ENCODE measurements around the gene KLF13. TPM values are rescaled to one million over a fixed set of nuclear protein-coding genes. Genes with fewer than 3 reads are reported as not detected.
A peak's percentile ranks its signal among the peaks of the same experiment; 100 is the strongest.

Gene KLF13
- total RNA-seq, 2 donors from 2014 or later: 184 to 226 TPM

DNA sequence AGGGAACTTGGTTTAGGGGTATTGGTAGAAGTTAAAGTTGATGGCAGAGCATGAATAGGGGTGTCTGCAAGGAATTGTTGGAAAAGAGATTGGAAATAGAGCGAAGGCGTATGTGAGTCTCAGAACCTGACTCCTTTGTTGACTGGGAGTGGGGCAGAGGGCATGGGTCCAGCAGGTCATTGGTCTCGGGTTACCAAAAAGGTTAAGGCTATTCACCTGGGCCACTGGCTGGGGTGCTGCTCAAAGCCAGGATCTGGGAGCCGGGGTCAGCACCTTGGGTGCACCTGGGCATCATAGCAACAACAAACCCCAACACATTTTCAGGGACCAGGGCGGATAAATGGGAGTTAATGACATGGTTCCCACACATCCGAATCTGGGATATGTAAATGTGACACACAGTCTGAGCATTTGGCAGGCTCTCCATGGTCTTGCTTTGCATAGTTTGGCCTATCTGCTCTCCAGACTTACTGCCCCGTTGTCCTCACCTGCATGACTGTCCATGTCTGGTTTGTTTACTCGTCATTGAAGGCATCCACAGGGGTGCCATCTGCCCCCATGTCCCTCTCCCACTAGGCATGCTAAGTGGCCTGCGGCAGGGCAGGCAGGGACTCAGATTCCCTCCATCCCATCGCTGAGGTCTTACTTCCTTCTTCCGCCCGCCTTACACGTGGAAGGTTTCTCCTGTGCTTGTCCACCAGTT, 10.1 kb downstream of the KLF13 start:
- Mint-ChIP-seq H3K27me3 (no peaks in the 10 kb centered on the region), H3K4me3 (peak overlapping the region; percentile 71), H3K27ac (peak overlapping the region; percentile 93), H3K4me1 (peaks cover 67% of the 10 kb centered on the region), H3K36me3 (ENCODE audit: low read depth) (peaks cover 5% of the 10 kb centered on the region)
- H3K9me3 ChIP-seq (ENCODE audit: control insufficient read depth, low read length, poor library complexity, severe bottlenecking): no peaks in the 10 kb centered on the region
- ATAC-seq (no peak), DNase-seq (no peak)

DNA sequence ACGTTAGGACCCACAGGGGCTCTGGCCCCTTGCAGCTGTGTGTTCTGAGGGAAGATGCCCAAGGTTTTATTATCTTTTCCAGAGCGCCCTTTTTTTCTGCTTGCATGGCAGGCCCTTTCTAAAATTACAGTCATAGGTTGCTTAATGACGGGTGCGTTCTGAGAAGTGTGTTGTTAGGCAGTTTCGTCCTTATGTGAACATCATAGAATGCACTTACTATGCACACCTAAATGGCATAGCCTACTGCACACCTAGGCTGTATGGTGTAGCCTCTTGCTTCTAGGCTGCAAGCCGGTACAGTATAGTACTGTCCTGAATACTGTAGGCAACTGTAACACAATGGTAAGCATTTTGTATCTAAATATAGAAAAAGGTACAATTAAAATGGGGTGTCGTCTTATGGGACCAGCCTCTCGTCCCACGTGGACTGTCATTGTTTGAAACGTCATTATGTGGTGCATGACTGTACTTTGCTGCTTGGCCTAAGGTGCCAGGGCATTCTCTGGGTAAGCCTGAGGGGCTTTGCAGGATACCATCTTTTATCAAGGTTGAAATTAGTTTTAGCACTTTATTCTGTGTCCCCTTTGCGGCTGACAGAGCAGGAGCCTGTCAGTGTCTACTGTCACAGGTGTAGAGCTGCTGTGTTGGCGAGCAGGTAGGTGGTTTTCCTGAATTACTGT, 10.9 kb downstream of the KLF13 start:
- H3K27me3 Mint-ChIP-seq: no peaks in the 10 kb centered on the region
- H3K4me3 Mint-ChIP-seq: peak overlapping the region; percentile 87
- ATAC-seq (no peak), DNase-seq (no peak)
- H3K9me3 ChIP-seq (ENCODE audit: control insufficient read depth, low read length, poor library complexity, severe bottlenecking): no peaks in the 10 kb centered on the region
- H3K27ac Mint-ChIP-seq: peak overlapping the region; percentile 99
- peaks cover 67% of the 10 kb centered on the region for H3K4me1 Mint-ChIP-seq
- peaks cover 3% of the 10 kb centered on the region for H3K36me3 Mint-ChIP-seq (ENCODE audit: low read depth)

DNA sequence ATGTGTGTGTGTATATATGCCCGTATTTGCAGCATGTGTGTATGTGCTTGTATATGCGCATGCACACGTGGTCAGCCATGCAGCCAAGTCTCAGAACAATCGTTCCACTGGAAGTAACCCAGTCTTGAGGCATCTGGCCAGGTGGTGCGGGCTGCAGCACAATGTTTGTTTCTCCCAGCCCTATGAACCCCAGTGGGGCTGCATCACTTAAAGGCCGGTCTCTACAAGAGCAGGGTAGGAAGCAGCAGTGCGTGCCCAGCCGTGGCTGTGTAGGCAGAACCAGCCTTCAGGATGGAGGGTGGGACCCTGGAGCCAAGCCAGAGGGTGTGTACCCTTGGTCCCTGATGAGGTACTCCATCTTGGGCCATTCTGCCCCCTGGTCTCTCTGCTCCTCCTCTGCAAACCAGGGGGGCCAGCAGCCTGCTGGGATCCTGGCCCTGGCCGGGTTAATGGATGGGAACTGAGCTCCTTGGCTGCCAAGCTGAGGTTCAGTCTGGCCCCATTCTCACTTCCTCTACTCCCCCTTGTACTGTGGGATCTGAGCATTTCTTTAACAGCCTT, 11.8 kb downstream of the KLF13 start:
- no peaks in the 10 kb centered on the region for H3K27me3 Mint-ChIP-seq
- H3K27ac Mint-ChIP-seq: peak overlapping the region; percentile 99
- H3K9me3 ChIP-seq (ENCODE audit: control insufficient read depth, low read length, poor library complexity, severe bottlenecking): no peaks in the 10 kb centered on the region
- peaks cover 73% of the 10 kb centered on the region for H3K4me1 Mint-ChIP-seq
- H3K4me3 Mint-ChIP-seq: peak overlapping the region; percentile 87
- peak; percentile 9 for ATAC-seq
- DNase-seq: no peak
- H3K36me3 Mint-ChIP-seq (ENCODE audit: low read depth): peaks cover 3% of the 10 kb centered on the region

DNA sequence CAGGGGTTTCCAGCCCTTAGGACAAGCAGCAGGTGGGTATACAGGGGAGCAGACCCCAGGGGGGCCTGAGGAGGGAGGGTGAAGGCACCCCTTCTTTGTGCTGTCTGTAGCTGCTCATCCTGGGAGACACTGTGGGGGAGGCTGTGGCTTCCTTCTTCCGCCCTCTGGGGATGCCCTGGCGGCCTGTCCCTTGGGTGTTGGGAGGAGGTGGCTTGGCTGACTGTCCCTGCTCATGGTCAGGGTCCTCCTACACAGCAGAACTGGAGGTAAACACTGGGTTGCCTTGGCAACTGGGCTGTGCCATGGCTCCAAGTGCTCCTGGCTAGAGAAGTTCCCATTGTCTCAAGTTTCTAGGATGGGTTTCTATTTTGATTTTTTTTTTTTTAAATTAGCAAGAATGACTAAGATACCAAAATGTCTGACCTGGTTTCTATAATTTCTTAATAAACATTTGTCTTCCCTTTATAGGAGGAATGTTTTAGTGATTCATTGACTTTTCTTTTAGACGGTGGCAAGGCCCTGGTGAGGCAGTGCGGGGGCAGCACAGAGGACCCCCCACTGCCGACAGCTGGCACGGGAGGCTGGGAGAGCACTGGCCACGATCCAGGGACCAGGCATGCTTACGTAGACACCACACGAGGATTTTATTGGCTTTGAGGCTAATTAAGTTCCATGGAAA, 12.4 kb downstream of the KLF13 start:
- Mint-ChIP-seq H3K4me3 (peak overlapping the region; percentile 87), H3K4me1 (peaks cover 79% of the 10 kb centered on the region), H3K27me3 (no peaks in the 10 kb centered on the region), H3K27ac (peak overlapping the region; percentile 99), H3K36me3 (ENCODE audit: low read depth) (peaks cover 3% of the 10 kb centered on the region)
- ATAC-seq (peak; percentile 30), DNase-seq (no peak)
- no peaks in the 10 kb centered on the region for H3K9me3 ChIP-seq (ENCODE audit: control insufficient read depth, low read length, poor library complexity, severe bottlenecking)

DNA sequence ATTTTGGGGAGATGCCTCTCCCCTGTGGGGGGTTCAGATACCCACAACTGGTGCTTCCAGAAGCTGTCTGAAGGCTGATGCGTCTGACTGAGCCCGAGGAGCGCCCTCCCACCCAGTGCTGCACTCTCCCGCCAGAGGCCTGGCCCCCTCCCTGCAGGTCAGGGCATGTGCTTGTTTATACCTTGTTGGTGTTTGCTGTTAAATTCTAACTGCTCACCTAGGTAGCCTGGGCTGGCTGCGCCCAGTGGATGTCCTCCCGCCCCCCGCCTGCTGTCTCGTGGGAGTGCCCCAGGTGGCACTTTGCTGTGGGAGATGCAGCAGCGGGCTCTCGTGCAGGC, 12.9 kb downstream of the KLF13 start:
- Mint-ChIP-seq H3K4me3 (peak overlapping the region; percentile 87), H3K4me1 (peaks cover 83% of the 10 kb centered on the region), H3K36me3 (ENCODE audit: low read depth) (peaks cover 3% of the 10 kb centered on the region), H3K27ac (peak overlapping the region; percentile 99), H3K27me3 (no peaks in the 10 kb centered on the region)
- DNase-seq: no peak
- ATAC-seq: no peak
- no peaks in the 10 kb centered on the region for H3K9me3 ChIP-seq (ENCODE audit: control insufficient read depth, low read length, poor library complexity, severe bottlenecking)

DNA sequence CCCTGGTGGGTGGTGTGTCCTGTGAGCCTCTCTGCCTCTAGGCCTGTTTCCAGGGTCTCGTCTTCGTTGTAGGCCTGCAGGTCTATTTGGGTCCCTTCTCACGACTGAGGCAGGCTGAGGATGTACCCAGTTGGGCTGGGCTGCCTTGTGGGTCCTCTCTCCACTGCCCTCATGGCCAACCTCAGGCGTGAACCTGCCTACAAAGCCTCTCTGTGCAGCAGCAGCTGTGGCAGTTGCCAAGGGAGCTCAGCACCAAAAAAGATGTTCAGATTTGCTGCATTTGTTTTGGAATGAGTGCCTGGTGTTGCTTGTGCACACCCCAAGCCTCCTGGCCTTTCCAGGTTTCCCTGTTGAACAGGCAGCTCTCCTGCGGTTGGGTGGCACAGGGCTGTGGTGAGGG, 13.4 kb downstream of the KLF13 start:
- H3K27ac Mint-ChIP-seq: peak overlapping the region; percentile 99
- no peak for DNase-seq
- H3K36me3 Mint-ChIP-seq (ENCODE audit: low read depth): peaks cover 3% of the 10 kb centered on the region
- no peaks in the 10 kb centered on the region for H3K9me3 ChIP-seq (ENCODE audit: control insufficient read depth, low read length, poor library complexity, severe bottlenecking)
- peaks cover 79% of the 10 kb centered on the region for H3K4me1 Mint-ChIP-seq
- peak overlapping the region; percentile 87 for H3K4me3 Mint-ChIP-seq
- no peaks in the 10 kb centered on the region for H3K27me3 Mint-ChIP-seq
- no peak for ATAC-seq

DNA sequence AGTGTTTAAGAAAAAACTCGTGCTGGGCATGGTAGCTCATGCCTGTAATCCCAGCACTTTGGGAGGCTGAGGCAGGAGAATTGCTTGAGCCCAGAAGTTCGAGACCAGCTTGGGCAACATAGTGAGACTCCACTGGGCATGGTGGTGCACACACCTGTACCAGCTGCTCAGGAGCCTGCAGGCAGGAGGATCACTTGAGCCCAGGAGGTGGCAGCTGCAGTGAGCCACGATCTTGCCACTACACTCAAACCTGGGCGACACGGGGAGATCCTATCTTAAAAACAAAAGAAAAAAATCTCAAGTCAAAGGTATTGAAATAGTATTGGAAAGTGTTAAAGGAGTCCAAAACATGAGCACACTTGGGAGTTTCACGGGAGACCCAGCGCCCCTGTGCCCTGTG, 14.0 kb downstream of the KLF13 start:
- peaks cover 76% of the 10 kb centered on the region for H3K4me1 Mint-ChIP-seq
- H3K27me3 Mint-ChIP-seq: no peaks in the 10 kb centered on the region
- H3K4me3 Mint-ChIP-seq: peak overlapping the region; percentile 87
- peak overlapping the region; percentile 99 for H3K27ac Mint-ChIP-seq
- DNase-seq: no peak
- ATAC-seq: no peak
- peaks cover 3% of the 10 kb centered on the region for H3K36me3 Mint-ChIP-seq (ENCODE audit: low read depth)
- no peaks in the 10 kb centered on the region for H3K9me3 ChIP-seq (ENCODE audit: control insufficient read depth, low read length, poor library complexity, severe bottlenecking)

DNA sequence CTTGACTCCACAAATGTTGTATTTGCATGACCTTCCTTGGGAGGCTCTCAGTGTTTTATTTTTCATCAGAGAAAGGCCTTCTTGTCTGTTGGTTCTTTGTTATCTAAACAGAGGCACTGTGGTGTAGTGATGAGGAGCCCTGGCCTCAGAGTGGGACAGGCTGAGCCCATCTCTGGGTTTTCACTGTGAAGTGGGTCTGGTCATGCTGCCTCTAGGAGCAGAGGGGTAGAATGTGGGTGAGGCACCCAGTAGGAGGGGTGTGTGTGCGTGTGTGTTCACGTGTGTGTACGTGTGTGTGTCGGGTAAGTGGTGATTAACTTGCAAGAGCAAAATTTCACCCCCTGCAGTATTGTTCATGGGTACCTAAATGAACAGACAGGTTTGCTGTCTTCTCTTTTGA, 14.4 kb downstream of the KLF13 start:
- Mint-ChIP-seq H3K36me3 (ENCODE audit: low read depth) (peaks cover 3% of the 10 kb centered on the region), H3K4me1 (peaks cover 78% of the 10 kb centered on the region), H3K27ac (peak overlapping the region; percentile 99), H3K4me3 (peak overlapping the region; percentile 87), H3K27me3 (no peaks in the 10 kb centered on the region)
- no peak for ATAC-seq
- no peak for DNase-seq
- no peaks in the 10 kb centered on the region for H3K9me3 ChIP-seq (ENCODE audit: control insufficient read depth, low read length, poor library complexity, severe bottlenecking)

DNA sequence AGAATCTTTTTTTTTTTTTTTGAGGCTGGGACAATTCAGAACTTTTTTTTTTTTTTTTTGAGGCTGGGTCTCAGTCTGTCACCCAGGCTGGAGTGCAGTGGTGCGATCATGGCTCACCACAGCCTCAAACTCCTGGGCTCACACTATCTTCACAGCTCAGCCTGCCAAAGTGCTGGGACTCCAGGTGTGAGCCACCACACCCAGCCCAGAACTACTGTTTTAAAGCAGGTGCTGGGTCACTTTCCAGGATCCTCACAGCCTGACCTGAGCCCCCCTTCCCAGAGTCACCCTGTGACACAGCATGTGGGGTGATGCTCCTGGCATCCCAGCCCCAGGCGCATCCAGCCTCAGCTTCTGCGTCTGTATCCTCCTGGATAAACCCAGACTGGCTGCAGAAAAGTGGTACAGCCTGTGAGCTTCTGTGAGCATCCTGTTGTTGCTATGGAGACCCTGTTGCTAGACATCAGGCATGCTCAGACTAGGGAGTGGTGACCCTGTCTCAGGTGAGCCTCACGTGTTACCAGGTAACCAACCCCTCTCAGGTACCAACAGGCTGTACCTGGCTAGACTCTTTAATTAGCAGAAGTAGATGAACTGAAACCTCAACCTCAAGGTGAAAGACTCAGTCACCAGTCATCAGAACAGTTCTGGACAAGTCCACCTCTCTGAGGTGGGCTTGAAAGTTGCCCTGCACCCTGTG, 15.0 kb downstream of the KLF13 start:
- H3K4me1 Mint-ChIP-seq: peaks cover 78% of the 10 kb centered on the region
- H3K4me3 Mint-ChIP-seq: peak overlapping the region; percentile 87
- H3K36me3 Mint-ChIP-seq (ENCODE audit: low read depth): peaks cover 3% of the 10 kb centered on the region
- no peaks in the 10 kb centered on the region for H3K27me3 Mint-ChIP-seq
- DNase-seq: no peak
- H3K9me3 ChIP-seq (ENCODE audit: control insufficient read depth, low read length, poor library complexity, severe bottlenecking): no peaks in the 10 kb centered on the region
- ATAC-seq: peak; percentile 21
- H3K27ac Mint-ChIP-seq: peak overlapping the region; percentile 99

DNA sequence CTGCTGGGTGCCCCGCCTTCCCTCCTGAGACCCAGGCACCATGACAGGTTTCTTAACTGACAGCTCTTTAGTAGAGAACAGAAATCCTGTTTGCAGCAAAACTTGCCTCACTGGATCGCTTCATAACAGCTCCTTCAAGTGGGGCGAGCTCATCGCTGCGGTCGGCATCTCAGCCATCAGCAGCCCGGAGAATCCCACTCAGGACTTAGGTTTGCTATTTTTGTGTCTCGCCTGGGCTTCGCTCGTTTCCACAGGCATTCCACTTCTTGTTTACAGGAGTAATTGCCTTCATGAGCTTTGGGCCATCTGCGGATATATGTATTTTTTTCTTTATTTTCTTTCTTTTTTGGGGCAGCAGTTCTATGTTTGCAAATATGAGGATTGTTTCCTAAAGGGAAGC, 15.7 kb downstream of the KLF13 start:
- H3K9me3 ChIP-seq (ENCODE audit: control insufficient read depth, low read length, poor library complexity, severe bottlenecking): no peaks in the 10 kb centered on the region
- H3K36me3 Mint-ChIP-seq (ENCODE audit: low read depth): peaks cover 3% of the 10 kb centered on the region
- ATAC-seq (no peak), DNase-seq (no peak)
- H3K27me3 Mint-ChIP-seq: no peaks in the 10 kb centered on the region
- peak overlapping the region; percentile 99 for H3K27ac Mint-ChIP-seq
- peak overlapping the region; percentile 87 for H3K4me3 Mint-ChIP-seq
- H3K4me1 Mint-ChIP-seq: peaks cover 78% of the 10 kb centered on the region

DNA sequence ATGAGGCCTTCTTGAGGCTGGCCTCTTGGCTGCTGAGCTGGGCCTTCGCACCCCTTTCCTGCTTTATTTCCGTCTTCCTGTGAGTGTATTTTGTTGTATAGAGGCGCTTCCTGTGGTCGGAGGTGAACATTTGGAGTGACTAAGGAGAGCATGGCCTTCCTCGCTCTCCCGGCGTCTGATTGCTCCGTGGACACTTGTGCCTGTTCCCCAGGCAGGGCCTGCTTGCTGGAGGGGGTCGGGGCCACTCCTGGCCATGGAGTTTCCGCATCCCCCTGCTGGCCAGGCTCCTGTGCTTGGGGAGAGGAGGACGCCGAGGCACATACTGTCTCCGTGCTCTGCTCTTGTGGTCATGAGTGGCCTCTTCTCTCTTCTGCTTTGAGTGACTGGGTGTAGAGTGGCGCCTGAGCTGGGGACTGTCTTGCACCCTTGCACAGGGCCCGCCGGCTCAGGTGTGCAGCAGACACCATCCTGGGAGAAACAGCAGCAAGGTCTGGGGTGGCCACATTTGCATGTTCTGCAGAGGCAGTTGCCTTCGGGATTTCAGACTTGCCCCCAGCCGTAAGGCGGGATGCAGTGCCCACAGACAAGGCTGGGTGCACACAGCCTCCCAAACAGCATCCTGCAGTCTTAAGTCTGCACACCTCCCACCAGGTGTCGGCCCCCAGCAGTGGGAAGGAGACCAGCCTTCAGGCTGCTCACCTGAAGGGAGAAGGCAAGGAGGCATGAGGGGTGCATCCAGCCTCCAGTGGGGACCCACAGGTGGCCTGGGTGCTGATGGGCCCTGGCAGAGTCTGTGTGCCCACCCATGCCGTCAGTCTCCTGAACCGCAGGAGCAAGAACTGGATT, 16.4 kb downstream of the KLF13 start:
- ATAC-seq: no peak
- DNase-seq: no peak
- no peaks in the 10 kb centered on the region for H3K9me3 ChIP-seq (ENCODE audit: control insufficient read depth, low read length, poor library complexity, severe bottlenecking)
- Mint-ChIP-seq H3K4me1 (peaks cover 78% of the 10 kb centered on the region), H3K27ac (peak overlapping the region; percentile 99), H3K27me3 (no peaks in the 10 kb centered on the region), H3K36me3 (ENCODE audit: low read depth) (peaks cover 3% of the 10 kb centered on the region), H3K4me3 (peak overlapping the region; percentile 87)

DNA sequence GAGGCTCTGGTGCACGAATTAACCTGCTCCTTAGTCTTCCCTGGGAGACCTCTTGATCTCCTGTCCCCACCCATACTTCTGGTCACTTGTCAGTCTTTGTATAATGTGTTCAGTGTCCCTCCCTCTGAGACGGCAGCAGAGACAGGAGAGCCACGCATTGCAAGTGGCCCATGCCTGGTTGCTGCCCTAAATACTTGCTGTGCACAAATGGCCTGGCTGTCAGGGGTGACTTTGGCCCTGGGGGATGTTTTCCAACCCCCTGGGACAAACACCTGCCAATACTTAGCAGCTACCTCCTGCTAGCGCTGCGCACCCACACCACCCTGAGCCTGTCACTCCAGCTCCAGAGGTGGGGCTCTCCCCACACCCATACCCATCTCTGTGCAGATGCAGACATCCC, 17.2 kb downstream of the KLF13 start:
- DNase-seq (no peak), ATAC-seq (no peak)
- Mint-ChIP-seq H3K4me3 (peak overlapping the region; percentile 87), H3K4me1 (peaks cover 78% of the 10 kb centered on the region), H3K36me3 (ENCODE audit: low read depth) (no peaks in the 10 kb centered on the region), H3K27me3 (no peaks in the 10 kb centered on the region), H3K27ac (peak overlapping the region; percentile 99)
- H3K9me3 ChIP-seq (ENCODE audit: control insufficient read depth, low read length, poor library complexity, severe bottlenecking): no peaks in the 10 kb centered on the region
